Measurements from ENCODE around the gene TADA1.

TADA1 gene

GRCh38 chr1:166849135-166849534 is 26.9 kb downstream of the TADA1 start:
- TF ChIP-seq CTCF (IDR thresholded peaks at IDR 0.05; ENCODE audit: low read depth, low read length): no peak
- no peak for TF ChIP-seq EZH2phosphoT487 (IDR thresholded peaks at IDR 0.05; ENCODE audit: low read depth)
- H3K4me2 ChIP-seq (ENCODE audit: low read length): no peak overlapping the region

GRCh38 chr1:166848193-166848592 is 27.9 kb downstream of the TADA1 start:
- Histone ChIP-seq H3K36me3 (replicated peaks; ENCODE audit: low read depth, low read length) (peaks cover 94% of the 10 kb centered on the region), H3K4me1 (ENCODE audit: low read length) (no peaks in the 10 kb centered on the region), H3K9me3 (ENCODE audit: insufficient read depth, low read length) (no peaks in the 10 kb centered on the region), H4K20me1 (ENCODE audit: insufficient read depth, low read length) (peaks cover 18% of the 10 kb centered on the region), H3K79me2 (ENCODE audit: low read length) (peaks cover 83% of the 10 kb centered on the region), H3K4me2 (ENCODE audit: low read length) (no peak overlapping the region), H2AFZ (ENCODE audit: low read depth, low read length) (no peak overlapping the region), H3K9ac (ENCODE audit: low read length) (no peak overlapping the region), H3K27me3 (ENCODE audit: low read depth, low read length) (no peaks in the 10 kb centered on the region), H3K27ac (ENCODE audit: low read length) (no peak overlapping the region), H3K4me3 (ENCODE audit: low read length) (no peak overlapping the region)
- TF ChIP-seq EZH2phosphoT487 (IDR thresholded peaks at IDR 0.05; ENCODE audit: low read depth) (no peak), CTCF (IDR thresholded peaks at IDR 0.05; ENCODE audit: low read depth, low read length) (no peak)

More at GRCh38 chr1:166849135-166849534, 26.9 kb downstream of the TADA1 start:
- H3K27ac ChIP-seq (ENCODE audit: low read length): no peak overlapping the region
- H3K36me3 ChIP-seq (replicated peaks; ENCODE audit: low read depth, low read length): peaks cover 94% of the 10 kb centered on the region
- peaks cover 18% of the 10 kb centered on the region for H4K20me1 ChIP-seq (ENCODE audit: insufficient read depth, low read length)
- no peaks in the 10 kb centered on the region for H3K9me3 ChIP-seq (ENCODE audit: insufficient read depth, low read length)
- H3K79me2 ChIP-seq (ENCODE audit: low read length): peaks cover 82% of the 10 kb centered on the region
- H3K27me3 ChIP-seq (ENCODE audit: low read depth, low read length): no peaks in the 10 kb centered on the region
- H2AFZ ChIP-seq (ENCODE audit: low read depth, low read length): no peak overlapping the region
- H3K9ac ChIP-seq (ENCODE audit: low read length): no peak overlapping the region
- H3K4me3 ChIP-seq (ENCODE audit: low read length): no peak overlapping the region
- H3K4me1 ChIP-seq (ENCODE audit: low read length): no peaks in the 10 kb centered on the region

- Histone ChIP-seq H4K20me1 (ENCODE audit: insufficient read depth, low read length) (peaks cover 16% of the 10 kb centered on the region; the same call in 1 of the 2 replicates), H3K79me2 (ENCODE audit: low read length) (peaks cover 84% of the 10 kb centered on the region), H3K4me2 (ENCODE audit: low read length) (no peak overlapping the region), H3K4me3 (ENCODE audit: low read length) (no peak overlapping the region), H3K9me3 (ENCODE audit: insufficient read depth, low read length) (no peaks in the 10 kb centered on the region), H3K27me3 (ENCODE audit: low read depth, low read length) (no peaks in the 10 kb centered on the region), H3K9ac (ENCODE audit: low read length) (no peak overlapping the region), H3K36me3 (replicated peaks; ENCODE audit: low read depth, low read length) (peaks cover 82% of the 10 kb centered on the region), H3K4me1 (ENCODE audit: low read length) (peaks cover 8% of the 10 kb centered on the region), H2AFZ (ENCODE audit: low read depth, low read length) (no peak overlapping the region), H3K27ac (ENCODE audit: low read length) (no peak overlapping the region)
- TF ChIP-seq CTCF (IDR thresholded peaks at IDR 0.05; ENCODE audit: low read depth, low read length) (no peak), EZH2phosphoT487 (IDR thresholded peaks at IDR 0.05; ENCODE audit: low read depth) (no peak)
Measured at GRCh38 chr1:166844791-166845190, 31.3 kb downstream of the TADA1 start.

GRCh38 chr1:166843769-166844596 is 32.1 kb downstream of the TADA1 start:
- H3K27me3 ChIP-seq (ENCODE audit: low read depth, low read length): no peaks in the 10 kb centered on the region
- H3K79me2 ChIP-seq (ENCODE audit: low read length): peaks cover 82% of the 10 kb centered on the region
- no peak overlapping the region for H3K4me3 ChIP-seq (ENCODE audit: low read length)
- no peak overlapping the region for H3K27ac ChIP-seq (ENCODE audit: low read length)
- TF ChIP-seq CTCF (IDR thresholded peaks at IDR 0.05; ENCODE audit: low read depth, low read length): no peak
- no peak overlapping the region for H2AFZ ChIP-seq (ENCODE audit: low read depth, low read length)
- H3K4me2 ChIP-seq (ENCODE audit: low read length): no peak overlapping the region
- peaks cover 15% of the 10 kb centered on the region; the same call in 1 of the 2 replicates for H4K20me1 ChIP-seq (ENCODE audit: insufficient read depth, low read length)
- H3K36me3 ChIP-seq (replicated peaks; ENCODE audit: low read depth, low read length): peaks cover 74% of the 10 kb centered on the region
- no peak overlapping the region for H3K9ac ChIP-seq (ENCODE audit: low read length)
- H3K4me1 ChIP-seq (ENCODE audit: low read length): peaks cover 8% of the 10 kb centered on the region
- no peaks in the 10 kb centered on the region for H3K9me3 ChIP-seq (ENCODE audit: insufficient read depth, low read length)

Data from OCI-LY3 (cell line).